GM23248 (cell line): ENCODE measurements around the gene GLRX5.

Experiments
- EZH2 ChIP-seq: fragments of 200-600 bp; sonication (generic); IDR thresholded peaks from 2 replicates; pipeline ENCODE4 v1.6.1; 2018; ENCODE audit warnings: antibody characterized with exemption, mild to moderate bottlenecking; ENCODE audit not compliant: insufficient read depth, poor library complexity, severe bottlenecking
- EZH2phosphoT487 ChIP-seq: fragments of 200-600 bp; sonication (generic); IDR thresholded peaks from 2 replicates; pipeline ENCODE4 v1.6.1; 2018; ENCODE audit warnings: antibody characterized with exemption, moderate library complexity, mild to moderate bottlenecking, low read depth; ENCODE audit not compliant: insufficient read depth

- TF ChIP-seq EZH2 (no peak), EZH2phosphoT487 (no peak)
Measured at GRCh38 chr14:95488376-95489213, 46.3 kb upstream of the GLRX5 start.
